ENCODE results near the gene MZB1.

DNA sequence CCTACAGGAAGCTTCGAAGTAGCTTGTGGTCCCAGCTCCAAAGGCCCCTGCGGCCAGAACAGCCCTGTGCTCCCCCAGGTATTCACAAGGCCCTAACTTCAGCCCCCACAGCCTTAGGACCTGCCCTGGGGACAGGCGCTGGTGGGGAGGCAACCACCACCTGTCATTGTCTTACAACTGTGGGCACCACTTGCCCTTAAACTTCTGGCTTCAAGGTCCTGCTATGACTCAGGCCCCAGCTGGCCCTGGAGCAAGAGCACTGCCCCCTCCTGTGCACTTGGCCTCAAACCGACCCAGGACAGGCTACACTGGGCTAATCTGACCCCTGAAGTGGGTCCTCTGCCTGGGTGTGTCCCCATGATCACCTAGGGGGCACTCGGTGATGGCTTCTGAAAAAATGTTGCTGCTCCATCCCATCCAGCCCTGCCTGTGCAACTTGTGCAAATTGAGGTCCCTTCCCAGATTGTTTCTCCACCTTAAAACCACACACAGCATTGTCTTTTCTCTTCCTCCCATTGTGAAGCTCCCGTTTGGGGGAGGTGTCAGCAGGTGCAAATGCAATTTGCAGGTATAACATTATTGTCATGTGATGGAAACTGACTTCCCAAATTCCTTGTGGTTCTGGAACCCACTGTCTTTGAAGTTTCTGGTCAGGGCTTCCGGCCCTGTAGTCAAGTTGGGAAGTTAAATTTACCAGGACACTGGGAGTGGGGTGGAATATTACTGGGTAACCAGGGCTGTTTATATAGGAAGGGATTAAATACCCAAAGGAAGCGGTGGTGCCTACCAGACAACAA, 6.3 kb upstream of the MZB1 start:
- TF ChIP-seq GTF2F1 (IDR thresholded peaks at IDR 0.05; ENCODE audit: borderline replicate concordance, low read depth, low read length) = no peak
- TF ChIP-seq, protein P1, sequence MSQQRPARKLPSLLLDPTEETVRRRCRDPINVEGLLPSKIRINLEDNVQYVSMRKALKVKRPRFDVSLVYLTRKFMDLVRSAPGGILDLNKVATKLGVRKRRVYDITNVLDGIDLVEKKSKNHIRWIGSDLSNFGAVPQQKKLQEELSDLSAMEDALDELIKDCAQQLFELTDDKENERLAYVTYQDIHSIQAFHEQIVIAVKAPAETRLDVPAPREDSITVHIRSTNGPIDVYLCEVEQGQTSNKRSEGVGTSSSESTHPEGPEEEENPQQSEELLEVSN (IDR thresholded peaks at IDR 0.05) = no peak
- TF ChIP-seq, protein P2, sequence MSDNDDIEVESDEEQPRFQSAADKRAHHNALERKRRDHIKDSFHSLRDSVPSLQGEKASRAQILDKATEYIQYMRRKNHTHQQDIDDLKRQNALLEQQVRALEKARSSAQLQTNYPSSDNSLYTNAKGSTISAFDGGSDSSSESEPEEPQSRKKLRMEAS (IDR thresholded peaks at IDR 0.05) = no peak
- no peak for TF ChIP-seq EZH2 (IDR thresholded peaks at IDR 0.05; ENCODE audit: low read depth, low read length, severe bottlenecking)
- TF ChIP-seq, protein P3, sequence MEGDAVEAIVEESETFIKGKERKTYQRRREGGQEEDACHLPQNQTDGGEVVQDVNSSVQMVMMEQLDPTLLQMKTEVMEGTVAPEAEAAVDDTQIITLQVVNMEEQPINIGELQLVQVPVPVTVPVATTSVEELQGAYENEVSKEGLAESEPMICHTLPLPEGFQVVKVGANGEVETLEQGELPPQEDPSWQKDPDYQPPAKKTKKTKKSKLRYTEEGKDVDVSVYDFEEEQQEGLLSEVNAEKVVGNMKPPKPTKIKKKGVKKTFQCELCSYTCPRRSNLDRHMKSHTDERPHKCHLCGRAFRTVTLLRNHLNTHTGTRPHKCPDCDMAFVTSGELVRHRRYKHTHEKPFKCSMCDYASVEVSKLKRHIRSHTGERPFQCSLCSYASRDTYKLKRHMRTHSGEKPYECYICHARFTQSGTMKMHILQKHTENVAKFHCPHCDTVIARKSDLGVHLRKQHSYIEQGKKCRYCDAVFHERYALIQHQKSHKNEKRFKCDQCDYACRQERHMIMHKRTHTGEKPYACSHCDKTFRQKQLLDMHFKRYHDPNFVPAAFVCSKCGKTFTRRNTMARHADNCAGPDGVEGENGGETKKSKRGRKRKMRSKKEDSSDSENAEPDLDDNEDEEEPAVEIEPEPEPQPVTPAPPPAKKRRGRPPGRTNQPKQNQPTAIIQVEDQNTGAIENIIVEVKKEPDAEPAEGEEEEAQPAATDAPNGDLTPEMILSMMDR (IDR thresholded peaks at IDR 0.05; ENCODE audit: control extremely low read depth in 1 of 3, insufficient read depth in 1 of 3, low read depth in 1 of 3, low read length in 3 of 3) = no peak
- TF ChIP-seq BRCA1 (IDR thresholded peaks at IDR 0.05; ENCODE audit: low read depth, low read length) = no peak
- TF ChIP-seq SAP30 (IDR thresholded peaks at IDR 0.05; ENCODE audit: insufficient read depth, insufficient replicate concordance, low read length) = no peak
- no peak for TF ChIP-seq POLR2A (IDR thresholded peaks at IDR 0.05; ENCODE audit: control extremely low read depth in 1 of 2, low read depth in 2 of 2, low read length in 2 of 2)
- TF ChIP-seq MAFK (IDR thresholded peaks at IDR 0.05; ENCODE audit: low read depth, low read length) = no peak
- TF ChIP-seq EP300 (IDR thresholded peaks at IDR 0.05; ENCODE audit: borderline replicate concordance in 1 of 2, low read depth in 2 of 2, low read length in 2 of 2) = no peak
- TF ChIP-seq RFX5 (IDR thresholded peaks at IDR 0.05; ENCODE audit: borderline replicate concordance, low read depth, low read length) = no peak
- TF ChIP-seq CHD1 (IDR thresholded peaks at IDR 0.05; ENCODE audit: low read depth, low read length) = no peak
- TF ChIP-seq YY1 (IDR thresholded peaks at IDR 0.05; ENCODE audit: low read depth, low read length) = no peak
